Neural progenitor cell (in vitro differentiated cells): ENCODE data around the gene ABCC8. TPM values are rescaled to one million over a fixed set of nuclear protein-coding genes. Genes with fewer than 3 reads are reported as not detected.

ENCODE experiments used
- DNase-seq: peaks from one replicate; pipeline ENCODE4 v3.0.0-alpha.2; 2016; ENCODE audit warnings: low spot score
- H2AFZ ChIP-seq: fragments of 200-600 bp; sonication (generic); replicated peaks from 2 replicates; pipeline ENCODE4 v1.6.1; 2016; ENCODE audit warnings: antibody characterized with exemption
- H3F3A ChIP-seq: fragments of 200-600 bp; sonication (generic); 2 replicates; pipeline ENCODE4 v1.6.1; 2016; ENCODE audit warnings: antibody characterized with exemption, low read depth
- H3K27ac ChIP-seq: fragments of 200-600 bp; sonication (generic); 2 replicates; pipeline ENCODE4 v1.5.1; 2016; ENCODE audit warnings: mild to moderate bottlenecking
- H3K27me3 ChIP-seq: fragments of 200-600 bp; sonication (generic); 2 replicates; pipeline ENCODE4 v1.6.1; 2016; ENCODE audit warnings: mild to moderate bottlenecking, moderate library complexity
- H3K36me3 ChIP-seq: fragments of 200-600 bp; sonication (generic); 2 replicates; pipeline ENCODE4 v1.5.1; 2016
- H3K4me1 ChIP-seq: fragments of 200-600 bp; sonication (generic); 2 replicates; pipeline ENCODE4 v1.6.1; 2016; ENCODE audit warnings: mixed run types
- H3K4me2 ChIP-seq: fragments of 200-600 bp; sonication (generic); 2 replicates; pipeline ENCODE4 v1.6.1; 2016
- H3K4me3 ChIP-seq: fragments of 200-600 bp; sonication (generic); 2 replicates; pipeline ENCODE4 v1.5.1; 2016
- H3K79me2 ChIP-seq: fragments of 200-600 bp; sonication (generic); 2 replicates; pipeline ENCODE4 v1.6.1; 2016; ENCODE audit warnings: low read depth
- H3K9ac ChIP-seq: fragments of 200-600 bp; sonication (generic); 2 replicates; pipeline ENCODE4 v1.6.1; 2016
- H3K9me3 ChIP-seq: fragments of 200-600 bp; sonication (generic); 2 replicates; pipeline ENCODE4 v1.5.1; 2016; ENCODE audit warnings: low read depth
- H4K20me1 ChIP-seq: fragments of 200-600 bp; sonication (generic); 2 replicates; pipeline ENCODE4 v1.6.1; 2016; ENCODE audit warnings: low read depth
- H3K27ac Mint-ChIP-seq: 3 replicates; pipeline ENCODE4 v1.8.0; 2021; ENCODE audit warnings: mixed read lengths
- H3K27me3 Mint-ChIP-seq: 2 replicates; pipeline ENCODE4 v1.8.0; 2022; ENCODE audit warnings: low read depth, mild to moderate bottlenecking, inconsistent platforms, moderate library complexity, mixed read lengths; ENCODE audit not compliant: insufficient read depth
- H3K36me3 Mint-ChIP-seq: 3 replicates; pipeline ENCODE4 v1.8.0; 2021; ENCODE audit warnings: mixed read lengths
- H3K4me1 Mint-ChIP-seq: 3 replicates; pipeline ENCODE4 v1.8.0; 2021; ENCODE audit warnings: mixed read lengths
- H3K4me3 Mint-ChIP-seq: 3 replicates; pipeline ENCODE4 v1.8.0; 2021; ENCODE audit warnings: mild to moderate bottlenecking, moderate library complexity, mixed read lengths
- H3K9me3 Mint-ChIP-seq: 3 replicates; pipeline ENCODE4 v1.8.0; 2020; ENCODE audit warnings: mixed read lengths
- EZH2 ChIP-seq: fragments of 200-600 bp; sonication (generic); IDR thresholded peaks from 2 replicates; pipeline ENCODE4 v1.6.1; 2017; ENCODE audit warnings: antibody characterized with exemption, mild to moderate bottlenecking, moderate library complexity
- EZH2phosphoT487 ChIP-seq: fragments of 200-600 bp; sonication (generic); IDR thresholded peaks from 2 replicates; pipeline ENCODE4 v1.6.1; 2017; ENCODE audit warnings: antibody characterized with exemption
- total RNA-seq: library from RNA; depleted of rRNA; stranded (reverse); fragments of >200 nt; gene quantifications from 2 replicates; pipeline ENCODE4 v1.2.3, GENCODE V29; 2015; ENCODE audit warnings: low replicate concordance
- TF ChIP-seq, protein P1 (sequence below): fragments of 200-600 bp; sonication (generic); IDR thresholded peaks from 2 replicates; pipeline ENCODE4 v1.5.1; 2017; ENCODE audit warnings: antibody characterized with exemption, mild to moderate bottlenecking

ABCC8 gene
- total RNA-seq, 1 donor from 2014 or later = 0.32 TPM

- Mint-ChIP-seq H3K27ac (no peak overlapping the region), H3K36me3 (no peaks in the 10 kb centered on the region), H3K4me3 (no peak overlapping the region), H3K27me3 (peaks cover 5% of the 10 kb centered on the region), H3K4me1 (peaks cover 4% of the 10 kb centered on the region), H3K9me3 (no peaks in the 10 kb centered on the region)
- Histone ChIP-seq H3K79me2 (no peaks in the 10 kb centered on the region), H3K9ac (no peak overlapping the region), H3K4me2 (no peak overlapping the region), H3K36me3 (no peaks in the 10 kb centered on the region), H3F3A (no peaks in the 10 kb centered on the region), H3K4me1 (peaks cover 3% of the 10 kb centered on the region), H2AFZ (no peak overlapping the region), H3K4me3 (no peak overlapping the region), H3K9me3 (no peaks in the 10 kb centered on the region), H3K27ac (no peak overlapping the region), H3K27me3 (no peaks in the 10 kb centered on the region), H4K20me1 (no peaks in the 10 kb centered on the region)
- DNase-seq = no peak
- TF ChIP-seq EZH2 = no peak
- TF ChIP-seq, protein P1, sequence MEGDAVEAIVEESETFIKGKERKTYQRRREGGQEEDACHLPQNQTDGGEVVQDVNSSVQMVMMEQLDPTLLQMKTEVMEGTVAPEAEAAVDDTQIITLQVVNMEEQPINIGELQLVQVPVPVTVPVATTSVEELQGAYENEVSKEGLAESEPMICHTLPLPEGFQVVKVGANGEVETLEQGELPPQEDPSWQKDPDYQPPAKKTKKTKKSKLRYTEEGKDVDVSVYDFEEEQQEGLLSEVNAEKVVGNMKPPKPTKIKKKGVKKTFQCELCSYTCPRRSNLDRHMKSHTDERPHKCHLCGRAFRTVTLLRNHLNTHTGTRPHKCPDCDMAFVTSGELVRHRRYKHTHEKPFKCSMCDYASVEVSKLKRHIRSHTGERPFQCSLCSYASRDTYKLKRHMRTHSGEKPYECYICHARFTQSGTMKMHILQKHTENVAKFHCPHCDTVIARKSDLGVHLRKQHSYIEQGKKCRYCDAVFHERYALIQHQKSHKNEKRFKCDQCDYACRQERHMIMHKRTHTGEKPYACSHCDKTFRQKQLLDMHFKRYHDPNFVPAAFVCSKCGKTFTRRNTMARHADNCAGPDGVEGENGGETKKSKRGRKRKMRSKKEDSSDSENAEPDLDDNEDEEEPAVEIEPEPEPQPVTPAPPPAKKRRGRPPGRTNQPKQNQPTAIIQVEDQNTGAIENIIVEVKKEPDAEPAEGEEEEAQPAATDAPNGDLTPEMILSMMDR = no peak
- no peak for TF ChIP-seq EZH2phosphoT487
Observed at GRCh38 chr11:17524221-17524620, 47.6 kb upstream of the ABCC8 start.

DNA sequence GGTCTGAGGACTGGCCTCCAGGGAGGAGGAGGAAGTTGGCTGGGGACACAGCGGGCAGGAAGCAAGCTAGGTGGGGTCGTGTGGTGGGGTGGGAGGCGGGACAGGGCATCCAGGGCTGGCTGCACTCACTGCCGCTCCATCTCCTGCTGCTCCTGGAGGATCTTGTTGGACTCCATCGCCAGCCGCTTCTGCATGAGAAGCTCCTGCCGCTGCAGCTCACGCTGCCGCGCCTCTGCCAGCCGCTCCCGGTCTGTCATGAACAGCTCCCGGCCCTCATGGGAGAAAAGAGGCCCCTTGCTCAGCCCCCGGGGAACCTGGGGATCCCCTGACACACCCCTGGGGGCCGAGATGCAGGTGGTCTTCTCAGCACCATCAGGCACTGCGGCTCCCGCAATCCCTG lies 46.0 kb upstream of the ABCC8 start:
- H4K20me1 ChIP-seq = no peaks in the 10 kb centered on the region
- H3K27me3 ChIP-seq = no peaks in the 10 kb centered on the region
- H3K9me3 Mint-ChIP-seq = no peaks in the 10 kb centered on the region
- no peaks in the 10 kb centered on the region for H3K4me1 ChIP-seq
- no peaks in the 10 kb centered on the region for H3K4me1 Mint-ChIP-seq
- TF ChIP-seq, protein P1 = no peak
- TF ChIP-seq EZH2 (no peak), EZH2phosphoT487 (no peak)
- H3K36me3 Mint-ChIP-seq = no peaks in the 10 kb centered on the region
- no peak overlapping the region for H3K9ac ChIP-seq
- DNase-seq = no peak
- H3K79me2 ChIP-seq = no peaks in the 10 kb centered on the region
- H3K27me3 Mint-ChIP-seq = no peaks in the 10 kb centered on the region
- H3K4me3 Mint-ChIP-seq = no peak overlapping the region
- no peak overlapping the region for H2AFZ ChIP-seq
- H3K4me3 ChIP-seq = no peak overlapping the region
- no peak overlapping the region for H3K27ac Mint-ChIP-seq
- H3K27ac ChIP-seq = no peak overlapping the region
- no peak overlapping the region for H3K4me2 ChIP-seq
- no peaks in the 10 kb centered on the region for H3K9me3 ChIP-seq
- H3K36me3 ChIP-seq = no peaks in the 10 kb centered on the region
- no peaks in the 10 kb centered on the region for H3F3A ChIP-seq

DNA sequence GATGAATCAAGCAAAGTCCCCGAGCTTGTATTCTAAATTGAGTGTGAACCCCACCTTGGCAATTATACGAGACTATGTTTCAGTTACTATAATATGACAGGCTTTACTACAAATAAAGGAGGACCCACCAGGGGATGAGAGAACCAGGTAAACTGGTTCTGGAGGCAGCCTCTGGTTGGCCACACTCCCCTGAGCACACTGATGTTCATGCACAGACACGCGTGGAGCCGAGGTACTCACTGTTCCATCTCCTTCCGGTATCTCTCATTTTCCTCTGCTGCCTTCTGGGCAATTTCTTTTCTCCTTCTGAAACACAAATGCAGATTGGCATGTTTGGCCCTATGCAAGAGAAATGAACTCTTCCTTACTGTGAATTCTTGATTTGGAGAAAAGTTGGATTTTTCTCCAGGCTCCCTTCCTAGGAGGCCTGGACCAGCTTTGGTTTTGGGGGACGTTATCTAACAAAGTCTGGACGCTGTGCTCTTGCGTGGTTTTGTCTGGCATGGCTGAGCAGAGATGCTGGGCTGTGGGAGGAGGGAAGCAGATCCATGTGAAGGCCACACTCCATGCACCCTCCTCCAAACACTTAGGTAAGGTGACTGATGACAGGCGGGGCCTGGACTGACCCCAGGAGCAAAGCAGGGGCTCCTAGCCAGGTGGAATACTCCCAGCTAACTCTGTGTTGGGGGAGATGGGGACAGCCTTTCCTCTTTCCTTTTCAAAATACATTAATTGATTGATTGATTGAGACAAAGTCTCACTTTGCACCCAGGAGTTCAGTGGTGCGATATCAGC lies 44.7 kb upstream of the ABCC8 start:
- Histone ChIP-seq H3K4me2 (no peak overlapping the region), H2AFZ (no peak overlapping the region), H3K27me3 (no peaks in the 10 kb centered on the region), H3K4me1 (no peaks in the 10 kb centered on the region), H3K36me3 (no peaks in the 10 kb centered on the region), H3F3A (no peaks in the 10 kb centered on the region), H3K9ac (no peak overlapping the region), H3K27ac (no peak overlapping the region), H3K79me2 (no peaks in the 10 kb centered on the region), H4K20me1 (no peaks in the 10 kb centered on the region), H3K4me3 (no peak overlapping the region), H3K9me3 (no peaks in the 10 kb centered on the region)
- Mint-ChIP-seq H3K9me3 (no peaks in the 10 kb centered on the region), H3K4me1 (no peaks in the 10 kb centered on the region), H3K36me3 (no peaks in the 10 kb centered on the region), H3K4me3 (no peak overlapping the region), H3K27ac (no peak overlapping the region), H3K27me3 (no peaks in the 10 kb centered on the region)
- no peak for DNase-seq
- TF ChIP-seq EZH2 = no peak
- no peak for TF ChIP-seq EZH2phosphoT487
- TF ChIP-seq, protein P1 = no peak
